PC-9 (cell line): ENCODE measurements around the gene ALS2. TPM values are rescaled to one million over a fixed set of nuclear protein-coding genes. Genes with fewer than 3 reads are reported as not detected.

ENCODE experiments used
- BruUV-seq: library from RNA; stranded (reverse); fragments of 400-500 nt; replicated peaks from 2 replicates; lab custom pipeline; 2021; lab: Mats Ljungman, UMichigan
- CTCF ChIA-PET: fragments of 300-600 bp; sonication (Branson Sonifier 250); formaldehyde crosslinking; loops from one replicate; lab custom pipeline; 2022; ENCODE audit warnings: antibody characterized with exemption; lab: Charles Lee
- POLR2A ChIA-PET: fragments of 300-600 bp; sonication (Branson Sonifier 250); formaldehyde crosslinking; loops from one replicate; lab custom pipeline; 2022; ENCODE audit warnings: antibody characterized with exemption; ENCODE audit not compliant: unreplicated experiment; lab: Charles Lee
- DNase-seq, 2 experiments: peaks; one replicate each; pipeline versions ENCODE4 v3.0.0 to v3.0.0-alpha.2; 2015 to 2022; ENCODE audit warnings: mixed read lengths in 1 of 2
- H2AFZ ChIP-seq: fragments of 200-600 bp; sonication (generic); 2 replicates; pipeline ENCODE4 v1.8.1; 2017; ENCODE audit warnings: antibody characterized with exemption
- H3F3A ChIP-seq: fragments of 200-600 bp; sonication (generic); 2 replicates; pipeline ENCODE4 v1.8.1; 2017; ENCODE audit warnings: antibody characterized with exemption, mild to moderate bottlenecking, low read depth; ENCODE audit not compliant: insufficient read depth
- H3K27ac ChIP-seq: fragments of 200-600 bp; sonication (generic); 2 replicates; pipeline ENCODE4 v1.6.1; 2016; ENCODE audit warnings: mixed run types
- H3K27me3 ChIP-seq: fragments of 200-600 bp; sonication (generic); 2 replicates; pipeline ENCODE4 v1.6.1; 2016; ENCODE audit warnings: low read depth, mixed run types; ENCODE audit not compliant: insufficient read depth
- H3K36me3 ChIP-seq: fragments of 200-600 bp; sonication (generic); 2 replicates; pipeline ENCODE4 v1.6.1; 2016; ENCODE audit warnings: low read depth, mixed run types
- H3K4me1 ChIP-seq: fragments of 200-600 bp; sonication (generic); replicated peaks from 2 replicates; pipeline ENCODE4 v1.6.1; 2016; ENCODE audit warnings: mixed run types; ENCODE audit not compliant: insufficient read depth
- H3K4me2 ChIP-seq: fragments of 200-600 bp; sonication (generic); 2 replicates; pipeline ENCODE4 v1.6.1; 2017; ENCODE audit warnings: mixed run types
- H3K4me3 ChIP-seq: fragments of 200-600 bp; sonication (generic); 2 replicates; pipeline ENCODE4 v1.6.1; 2016; ENCODE audit warnings: mixed run types
- H3K79me2 ChIP-seq: fragments of 200-600 bp; sonication (generic); 2 replicates; pipeline ENCODE4 v1.6.1; 2017; ENCODE audit warnings: low read depth, mixed run types
- H3K9me2 ChIP-seq: fragments of 200-600 bp; sonication (generic); 2 replicates; pipeline ENCODE4 v1.8.1; 2017; ENCODE audit warnings: mild to moderate bottlenecking; ENCODE audit not compliant: insufficient read depth
- H3K9me3 ChIP-seq: fragments of 200-600 bp; sonication (generic); 2 replicates; pipeline ENCODE4 v1.8.1; 2016; ENCODE audit warnings: low read depth; ENCODE audit not compliant: insufficient read depth
- H4K20me1 ChIP-seq: fragments of 200-600 bp; sonication (generic); 2 replicates; pipeline ENCODE4 v1.8.1; 2017; ENCODE audit not compliant: insufficient read depth
- EZH2 ChIP-seq: fragments of 200-600 bp; sonication (generic); IDR thresholded peaks from 2 replicates; pipeline ENCODE4 v1.8.0; 2017; ENCODE audit warnings: antibody characterized with exemption, low read depth
- intact Hi-C: fragments of 100-400 bp; cut with micrococcal nuclease; formaldehyde crosslinking; loops from one replicate; pipeline ENCODE4 v1.10.0; 2022; ENCODE audit not compliant: unreplicated experiment
- total RNA-seq: library from RNA; stranded (reverse); gene quantifications from 2 replicates; pipeline ENCODE4 v1.2.3, GENCODE V29; 2021
- TF ChIP-seq, protein P1 (sequence below): fragments of 200-600 bp; sonication (generic); conservative IDR thresholded peaks from 2 replicates; pipeline ENCODE4 v1.6.1; 2017; ENCODE audit warnings: mixed run types, antibody characterized with exemption, mild to moderate bottlenecking, moderate library complexity

Gene ALS2
- total RNA-seq, 1 experiment from 2014 or later = 27.6 TPM

DNA sequence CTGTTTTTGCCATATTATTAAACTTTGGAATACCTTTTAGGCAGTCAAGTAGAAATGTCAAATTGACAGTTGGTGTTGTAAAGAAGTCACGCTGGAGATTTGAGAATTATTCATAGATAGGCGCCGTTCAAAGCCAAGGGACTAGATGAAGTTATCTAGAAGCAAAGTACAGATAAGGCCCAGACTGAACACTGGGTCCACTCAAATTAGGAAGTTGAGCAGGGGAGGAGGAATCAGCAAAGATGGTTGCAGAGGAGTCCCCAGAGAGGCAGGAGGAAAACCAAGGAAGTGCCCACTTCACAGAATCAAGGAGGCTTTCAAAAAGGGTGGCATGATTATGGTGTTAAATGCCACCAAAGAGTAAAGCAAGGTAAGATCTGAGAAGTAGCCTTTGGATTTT is 9.6 kb upstream of the ALS2 start:
- H3K36me3 ChIP-seq = no peaks in the 10 kb centered on the region
- no peak for TF ChIP-seq EZH2
- TF ChIP-seq, protein P1, sequence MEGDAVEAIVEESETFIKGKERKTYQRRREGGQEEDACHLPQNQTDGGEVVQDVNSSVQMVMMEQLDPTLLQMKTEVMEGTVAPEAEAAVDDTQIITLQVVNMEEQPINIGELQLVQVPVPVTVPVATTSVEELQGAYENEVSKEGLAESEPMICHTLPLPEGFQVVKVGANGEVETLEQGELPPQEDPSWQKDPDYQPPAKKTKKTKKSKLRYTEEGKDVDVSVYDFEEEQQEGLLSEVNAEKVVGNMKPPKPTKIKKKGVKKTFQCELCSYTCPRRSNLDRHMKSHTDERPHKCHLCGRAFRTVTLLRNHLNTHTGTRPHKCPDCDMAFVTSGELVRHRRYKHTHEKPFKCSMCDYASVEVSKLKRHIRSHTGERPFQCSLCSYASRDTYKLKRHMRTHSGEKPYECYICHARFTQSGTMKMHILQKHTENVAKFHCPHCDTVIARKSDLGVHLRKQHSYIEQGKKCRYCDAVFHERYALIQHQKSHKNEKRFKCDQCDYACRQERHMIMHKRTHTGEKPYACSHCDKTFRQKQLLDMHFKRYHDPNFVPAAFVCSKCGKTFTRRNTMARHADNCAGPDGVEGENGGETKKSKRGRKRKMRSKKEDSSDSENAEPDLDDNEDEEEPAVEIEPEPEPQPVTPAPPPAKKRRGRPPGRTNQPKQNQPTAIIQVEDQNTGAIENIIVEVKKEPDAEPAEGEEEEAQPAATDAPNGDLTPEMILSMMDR = no peak
- H2AFZ ChIP-seq = no peak overlapping the region
- H3K79me2 ChIP-seq = no peaks in the 10 kb centered on the region
- intact Hi-C loops = no loop called here
- no peak overlapping the region for H3K4me2 ChIP-seq
- CTCF ChIA-PET = no interaction called here
- POLR2A ChIA-PET = no interaction called here
- no TSS peak for BruUV-seq
- H3K9me3 ChIP-seq = no peaks in the 10 kb centered on the region
- H3K4me3 ChIP-seq = no peak overlapping the region
- H4K20me1 ChIP-seq = no peaks in the 10 kb centered on the region
- DNase-seq = no peak
- no peaks in the 10 kb centered on the region for H3K27me3 ChIP-seq
- peaks cover 9% of the 10 kb centered on the region; the same call in 1 of the 2 replicates for H3K4me1 ChIP-seq
- H3K9me2 ChIP-seq = no peaks in the 10 kb centered on the region
- H3K27ac ChIP-seq = no peak overlapping the region
- H3F3A ChIP-seq = no peaks in the 10 kb centered on the region

DNA sequence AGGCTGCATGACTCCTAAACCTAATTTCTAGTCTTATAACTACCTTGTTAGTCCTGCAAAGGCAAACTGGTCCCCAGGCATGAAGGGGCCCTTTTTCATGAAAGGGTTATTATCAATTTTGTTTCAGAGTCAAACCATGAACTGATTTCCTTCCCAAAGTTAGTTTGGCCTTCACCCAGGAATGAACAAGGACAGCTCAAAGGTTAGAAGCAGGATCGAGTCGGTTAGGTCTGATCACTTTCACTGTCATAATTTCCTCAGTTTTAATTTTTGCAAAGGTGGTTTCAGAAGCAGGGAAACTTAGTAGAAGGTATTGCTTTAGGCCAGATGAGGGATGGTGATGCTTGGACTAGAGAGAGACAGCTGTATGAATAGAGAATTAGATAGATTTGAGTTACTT is 8.7 kb upstream of the ALS2 start:
- Histone ChIP-seq H3F3A (no peaks in the 10 kb centered on the region), H3K4me2 (no peak overlapping the region), H4K20me1 (no peaks in the 10 kb centered on the region), H3K4me1 (peaks cover 9% of the 10 kb centered on the region; the same call in 1 of the 2 replicates), H3K36me3 (no peaks in the 10 kb centered on the region), H3K4me3 (no peak overlapping the region), H2AFZ (no peak overlapping the region), H3K27me3 (no peaks in the 10 kb centered on the region), H3K27ac (no peak overlapping the region), H3K79me2 (no peaks in the 10 kb centered on the region), H3K9me2 (no peaks in the 10 kb centered on the region), H3K9me3 (no peaks in the 10 kb centered on the region)
- POLR2A ChIA-PET = no interaction called here
- TF ChIP-seq, protein P1 = no peak
- TF ChIP-seq EZH2 = no peak
- DNase-seq = no peak
- no TSS peak for BruUV-seq
- intact Hi-C loops = no loop called here
- CTCF ChIA-PET = no interaction called here

DNA sequence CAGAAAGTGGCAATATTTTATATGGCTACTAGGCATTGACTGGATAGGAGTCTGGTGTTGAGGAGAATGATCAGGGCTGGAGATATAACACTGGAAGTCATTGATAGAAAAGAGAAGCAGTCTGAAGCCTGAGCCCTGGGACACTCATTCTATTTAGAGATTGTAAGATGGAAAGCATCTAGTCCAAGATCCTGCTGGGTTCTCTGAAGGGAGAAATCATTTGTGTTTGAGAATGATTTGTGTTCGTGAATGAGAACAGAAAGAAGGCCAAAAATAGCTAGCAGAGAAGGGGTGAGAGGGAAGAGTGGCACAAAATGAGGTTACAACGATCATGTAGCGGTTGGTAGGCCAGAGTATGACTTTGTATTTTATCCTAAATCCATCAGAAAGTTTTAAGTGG is 7.6 kb upstream of the ALS2 start:
- CTCF ChIA-PET = interaction anchor here (0.6 kb wide), 1 partner anchor 592 kb away, joined by 5 read pairs; no protein-coding TSS in a partner anchor
- H2AFZ ChIP-seq = 0 out of 2 replicates have a peak overlapping the region, but pooled peaks have one; percentile 11
- BruUV-seq = no TSS peak

More for the DNA sequence above, 7.6 kb upstream of the ALS2 start:
- no peak overlapping the region for H3K27ac ChIP-seq
- H4K20me1 ChIP-seq = no peaks in the 10 kb centered on the region
- H3K4me2 ChIP-seq = no peak overlapping the region
- POLR2A ChIA-PET = no interaction called here
- H3K9me3 ChIP-seq = no peaks in the 10 kb centered on the region
- no peaks in the 10 kb centered on the region for H3K79me2 ChIP-seq
- H3K36me3 ChIP-seq = no peaks in the 10 kb centered on the region
- H3F3A ChIP-seq = no peaks in the 10 kb centered on the region
- intact Hi-C loops = no loop called here
- peaks cover 9% of the 10 kb centered on the region; the same call in 1 of the 2 replicates for H3K4me1 ChIP-seq
- no peaks in the 10 kb centered on the region for H3K27me3 ChIP-seq
- no peak for TF ChIP-seq EZH2
- TF ChIP-seq, protein P1 = no peak
- no peaks in the 10 kb centered on the region for H3K9me2 ChIP-seq
- H3K4me3 ChIP-seq = no peak overlapping the region
- DNase-seq = no peak
